HEK293T (cell line): ENCODE data around the gene FUT3.

Experiments
- ELF4 ChIP-seq: fragments of 450-650 bp; IDR thresholded peaks from 2 replicates; pipeline ENCODE4 v1.6.1; 2017; ENCODE audit warnings: antibody characterized with exemption
- TARDBP ChIP-seq: fragments of 450-650 bp; IDR thresholded peaks from 2 replicates; pipeline ENCODE4 v1.6.1; 2016

DNA sequence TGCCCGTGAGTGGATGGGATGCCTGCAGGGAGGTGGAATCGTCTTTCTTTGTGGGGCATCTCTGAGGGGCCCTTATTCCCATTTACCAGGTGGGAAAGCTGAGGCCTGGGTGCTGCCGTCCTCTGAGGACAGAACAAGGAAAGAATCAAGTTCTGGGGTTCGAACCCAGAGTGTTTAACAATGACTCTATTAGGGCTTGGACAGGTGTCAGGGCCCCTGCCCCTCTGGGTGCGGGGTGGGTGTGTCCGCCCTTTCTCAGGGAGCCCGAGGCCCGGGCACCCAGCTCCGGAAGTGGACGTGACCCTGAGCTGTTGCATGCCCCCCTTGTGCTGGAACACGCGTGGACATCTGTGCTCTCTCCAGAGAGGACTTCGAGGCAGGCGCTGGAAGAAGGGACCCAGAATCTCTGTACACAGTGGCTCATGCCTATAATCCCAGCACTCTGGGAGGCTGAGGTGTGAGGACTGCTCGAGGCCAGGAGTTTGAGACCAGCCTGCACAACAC lies 41.6 kb upstream of the FUT3 start:
- no peak for TF ChIP-seq ELF4
- TF ChIP-seq TARDBP: no peak
